Left ventricle myocardium superior (tissue), 1 donor: ENCODE data around the gene TWF1. TPM values are rescaled to one million over a fixed set of nuclear protein-coding genes. Genes with fewer than 3 reads are reported as not detected.
"Not testable (repeated sequence)": the region's sequence is repeated elsewhere in the genome, so short reads cannot be mapped to it uniquely, and the experiment has no call there.

ENCODE experiments used
- ATAC-seq: fragments of 200-7000 bp; cut with Tn5 transposase; one replicate; pipeline ENCODE4 v1.9.1; 2020; ENCODE audit warnings: mild to moderate bottlenecking, moderate library complexity
- DNase-seq: peaks from one replicate; pipeline ENCODE4 v3.0.0-alpha.2; 2020
- intact Hi-C: fragments of 100-400 bp; cut with micrococcal nuclease; formaldehyde crosslinking; loops from one replicate; pipeline ENCODE4 v1.11.0; 2022
- total RNA-seq: library from RNA; stranded (reverse); fragmentation: NEBNext Ultra II Directional; extraction: Animal tissue kit (Norgen Biotek cat#: 25700); gene quantifications from one replicate; pipeline ENCODE4 v1.2.1, GENCODE V29; 2021
- donor health status: DM: no; HTN: yes; CAD: no; lungs with severe emphysema.

Gene TWF1
- total RNA-seq, 1 donor from 2014 or later: 12.4 TPM

- DNase-seq, ATAC-seq, intact Hi-C loops: not testable (repeated sequence)
Measured at GRCh38 chr12:43751360-43751759, 54.8 kb downstream of the TWF1 start.

GRCh38 chr12:43750814-43751213, 55.3 kb downstream of the TWF1 start:
- ATAC-seq: no peak
- intact Hi-C loops: no loop called here
- no peak for DNase-seq

- intact Hi-C loops: no loop called here
- no peak for ATAC-seq
- no peak for DNase-seq
Measured at GRCh38 chr12:43749016-43749415, 57.1 kb downstream of the TWF1 start.

- intact Hi-C loops: no loop called here
- ATAC-seq: no peak
- DNase-seq: no peak
Measured at GRCh38 chr12:43744826-43745225, 61.3 kb downstream of the TWF1 start.

Other genes with a start within 250 kb of the TWF1 start
- gene PUS7L, start 47.5 kb downstream of the TWF1 start, total RNA-seq: 5.1 TPM
- gene IRAK4, start 47.4 kb downstream of the TWF1 start, total RNA-seq: 4.3 TPM
- gene TMEM117, start 29.8 kb upstream of the TWF1 start, total RNA-seq: 7.1 TPM